Testis (tissue), 3 donors: Measurements from ENCODE around the gene MEF2C. TPM values are rescaled to one million over a fixed set of nuclear protein-coding genes. Genes with fewer than 3 reads are reported as not detected.

ENCODE experiments used
- DNase-seq: peaks from one replicate; pipeline ENCODE4 v3.0.0-alpha.2; 2019
- H3K27ac ChIP-seq, 2 donors: fragments of 200-600 bp; sonication (generic); one replicate each; pipeline ENCODE4 v1.5.1; 2019
- H3K27me3 ChIP-seq: fragments of 200-600 bp; sonication (generic); one replicate; pipeline ENCODE4 v1.5.1; 2019
- H3K36me3 ChIP-seq: fragments of 200-600 bp; sonication (generic); one replicate; pipeline ENCODE4 v1.5.1; 2017; ENCODE audit warnings: low read depth; ENCODE audit errors: missing control alignments
- H3K4me1 ChIP-seq: fragments of 200-600 bp; sonication (generic); one replicate; pipeline ENCODE4 v1.5.1; 2019
- H3K4me3 ChIP-seq, 2 donors: fragments of 200-600 bp; sonication (generic); one replicate each; pipeline ENCODE4 v1.5.1; 2017 to 2019
- H3K9me3 ChIP-seq: fragments of 200-600 bp; sonication (generic); one replicate; pipeline ENCODE4 v1.5.1; 2017
- CTCF ChIP-seq, 3 experiments: fragments of 450-650 bp in 2 of 3; fragments of 200-600 bp in 1 of 3; sonication (generic) in 1 of 3; IDR thresholded peaks; one replicate each; pipeline ENCODE4 v1.5.1; 2016 to 2019; ENCODE audit warnings: antibody characterized with exemption in 3 of 3, mild to moderate bottlenecking in 2 of 3, moderate library complexity in 1 of 3
- POLR2A ChIP-seq: fragments of 450-650 bp; IDR thresholded peaks from one replicate; pipeline ENCODE4 v1.6.1; 2017; ENCODE audit warnings: antibody characterized with exemption, mild to moderate bottlenecking, moderate library complexity
- WGBS, 2 donors: methylation state at CpG; one replicate each; pipeline ENCODE4 v1.1.5; 2018; 5-methylcytosine and 5-hydroxymethylcytosine counted together
- intact Hi-C: fragments of 100-400 bp; cut with DNase I; formaldehyde crosslinking; loops from one replicate; pipeline ENCODE4 v1.15.1; 2023; ENCODE audit warnings: low total_unique reads
- polyA plus RNA-seq: library from polyadenylated mRNA; stranded (reverse); fragments of 350-450 nt; fragmentation: Illumina TruSeq; extraction: RNeasy Lipid Tissue Mini Kit (QIAGEN cat#74804); gene quantifications from one replicate; pipeline ENCODE4 v1.2.3, GENCODE V29; 2014; ENCODE audit warnings: low read depth, low replicate concordance; ENCODE audit not compliant: insufficient read depth
- total RNA-seq, 2 donors: library from RNA; depleted of rRNA; stranded (reverse); fragments of >200 nt; gene quantifications; one replicate each; pipeline ENCODE4 v1.2.3, GENCODE V29; 2016

Gene MEF2C
- total and polyA plus RNA-seq, 3 donors from 2014 or later = 18.3 to 53.1 (median 19.9) TPM

- Histone ChIP-seq H3K36me3 (no peaks in the 10 kb centered on the region), H3K4me3 (no peak overlapping the region), H3K27ac (no peak overlapping the region), H3K9me3 (no peaks in the 10 kb centered on the region), H3K27me3 (no peaks in the 10 kb centered on the region), H3K4me1 (no peaks in the 10 kb centered on the region)
- DNase-seq = no peak
- intact Hi-C loops = no loop called here
- WGBS, 2 donors = 5 to 8% methylated on average over 20 to 25 of the region's 25 CpGs
- TF ChIP-seq CTCF (IDR thresholded peaks at IDR 0.05) (no peak), POLR2A (no peak)
These were observed 211.2 kb downstream of the MEF2C start for GRCh38 chr5:88671505-88672499.

- DNase-seq = no peak
- no peaks in the 10 kb centered on the region for H3K36me3 ChIP-seq
- H3K9me3 ChIP-seq = no peaks in the 10 kb centered on the region
- H3K4me3 ChIP-seq = no peak overlapping the region
- no peaks in the 10 kb centered on the region for H3K4me1 ChIP-seq
- TF ChIP-seq POLR2A (no peak), CTCF (IDR thresholded peaks at IDR 0.05) (no peak)
- H3K27me3 ChIP-seq = no peaks in the 10 kb centered on the region
- no peak overlapping the region for H3K27ac ChIP-seq
- intact Hi-C loops = no loop called here
- 12 to 17% methylated on average over 1 of the region's 1 CpG for WGBS, 2 donors
These were observed 211.9 kb downstream of the MEF2C start for GRCh38 chr5:88671106-88671504.

GRCh38 chr5:88670461-88670860 is 212.5 kb downstream of the MEF2C start:
- Histone ChIP-seq H3K9me3 (no peaks in the 10 kb centered on the region), H3K4me1 (no peaks in the 10 kb centered on the region), H3K27me3 (no peaks in the 10 kb centered on the region), H3K27ac (no peak overlapping the region), H3K36me3 (no peaks in the 10 kb centered on the region), H3K4me3 (no peak overlapping the region)
- DNase-seq = no peak
- intact Hi-C loops = no loop called here
- 72 to 77% methylated on average over 1 of the region's 1 CpG for WGBS, 2 donors
- TF ChIP-seq POLR2A (no peak), CTCF (IDR thresholded peaks at IDR 0.05) (no peak)

GRCh38 chr5:88669371-88670050 is 213.5 kb downstream of the MEF2C start:
- intact Hi-C loops = no loop called here
- no peaks in the 10 kb centered on the region for H3K27me3 ChIP-seq

More at GRCh38 chr5:88669371-88670050, 213.5 kb downstream of the MEF2C start:
- no peaks in the 10 kb centered on the region for H3K4me1 ChIP-seq
- no peak for DNase-seq
- no peaks in the 10 kb centered on the region for H3K36me3 ChIP-seq
- H3K9me3 ChIP-seq = no peaks in the 10 kb centered on the region
- no peak overlapping the region for H3K27ac ChIP-seq
- no peak overlapping the region for H3K4me3 ChIP-seq
- TF ChIP-seq CTCF (IDR thresholded peaks at IDR 0.05) = no peak
- TF ChIP-seq POLR2A = no peak
- 58 to 66% methylated on average over 3 of the region's 3 CpGs for WGBS, 2 donors
